Stimulated activated CD8-positive, alpha-beta memory T cell treated with anti-CD3 and anti-CD28 coated beads, Interleukin-15, amount 100 ng/mL, for 24 hours (primary cell): ENCODE results near the gene B3GLCT.
"Not testable (repeated sequence)": the region's sequence is repeated elsewhere in the genome, so short reads cannot be mapped to it uniquely, and the experiment has no call there.

Source experiments
- DNase-seq: peaks from one replicate; pipeline ENCODE4 v3.0.0-alpha.2; 2020; ENCODE audit warnings: low read depth

Gene B3GLCT

DNA sequence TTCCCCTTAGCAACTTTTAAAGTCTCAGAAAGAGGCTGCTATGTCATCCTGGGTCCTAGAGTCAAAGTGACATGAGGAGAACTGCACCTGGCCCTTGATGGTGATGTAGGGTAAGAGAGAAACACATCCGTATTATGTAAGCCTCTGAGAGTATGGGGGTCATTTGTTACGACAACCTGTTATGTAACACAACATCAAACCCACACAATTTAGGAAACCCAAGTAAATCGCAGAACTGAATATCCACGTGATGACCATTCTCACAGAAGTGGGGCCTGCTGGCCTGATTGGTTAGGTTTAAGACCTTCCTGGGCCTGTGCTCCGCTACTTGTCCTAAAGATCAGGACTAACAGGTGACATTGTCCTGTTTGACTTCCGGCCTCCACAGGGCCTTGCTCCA is 15.3 kb upstream of the B3GLCT start:
- DNase-seq, result no peak

GRCh38 chr13:31184981-31185645 is 14.7 kb upstream of the B3GLCT start:
- no peak for DNase-seq

- no peak for DNase-seq
Measured at GRCh38 chr13:31191748-31192147, 8.0 kb upstream of the B3GLCT start.

DNA sequence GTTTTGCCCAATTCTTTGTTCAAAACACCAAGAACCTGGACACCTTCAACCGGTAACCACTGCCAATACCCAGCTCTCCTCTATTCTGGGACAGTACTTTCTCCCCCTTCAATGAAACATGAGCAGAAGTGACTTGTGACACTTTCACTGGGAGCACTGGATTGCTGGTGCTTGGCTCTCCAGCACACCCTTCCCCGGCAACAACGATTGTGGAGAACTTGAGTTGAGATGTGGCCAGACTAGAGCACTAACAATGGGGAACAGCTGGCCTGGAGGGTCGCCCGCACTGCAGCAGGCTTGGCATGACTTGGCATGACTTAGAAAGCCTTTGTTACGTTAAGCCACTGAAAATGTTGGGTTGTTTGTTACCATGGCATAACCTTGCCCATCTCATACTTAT is 7.5 kb upstream of the B3GLCT start:
- no peak for DNase-seq

DNA sequence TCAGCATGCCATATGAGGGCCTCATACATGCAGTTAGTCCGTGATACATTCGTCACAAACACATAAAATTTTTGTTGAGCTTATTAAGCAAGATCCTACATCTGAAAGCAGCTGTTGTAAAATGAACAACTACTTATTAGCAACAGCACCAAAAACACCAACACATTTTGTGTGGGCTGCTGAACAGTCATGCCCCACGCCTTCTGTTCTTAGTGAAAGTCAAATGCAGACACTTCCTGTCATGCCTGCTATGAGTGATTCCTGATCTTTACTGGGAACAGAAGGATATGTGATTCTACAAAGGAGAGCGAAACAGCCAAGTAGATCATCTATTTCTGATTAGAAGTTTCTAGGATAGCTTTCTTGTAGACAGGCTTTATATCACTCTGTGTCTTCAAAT is 4.2 kb upstream of the B3GLCT start:
- no peak for DNase-seq

DNA sequence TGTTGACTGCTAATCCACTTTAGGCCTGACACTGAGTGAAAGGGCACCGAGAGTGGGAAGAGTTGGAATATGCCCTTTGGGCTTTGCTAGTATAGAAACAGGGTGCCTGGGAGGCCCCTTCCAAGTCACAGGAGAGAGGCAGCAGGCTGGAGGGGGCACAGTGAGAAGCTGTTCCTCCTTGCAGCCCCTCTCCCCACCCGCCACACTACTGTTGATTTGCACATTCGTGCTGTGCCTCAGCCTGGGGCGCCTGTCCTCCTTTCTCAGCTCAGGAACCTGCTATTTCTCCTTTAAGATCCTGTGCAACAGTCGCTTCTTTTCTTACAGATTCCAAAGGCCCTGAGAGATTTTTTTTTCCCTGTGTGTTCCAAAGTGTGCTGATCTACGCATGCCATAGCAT is 2.8 kb upstream of the B3GLCT start:
- no peak for DNase-seq

- no peak for DNase-seq
Measured at GRCh38 chr13:31198519-31198918, 1.3 kb upstream of the B3GLCT start.

DNA sequence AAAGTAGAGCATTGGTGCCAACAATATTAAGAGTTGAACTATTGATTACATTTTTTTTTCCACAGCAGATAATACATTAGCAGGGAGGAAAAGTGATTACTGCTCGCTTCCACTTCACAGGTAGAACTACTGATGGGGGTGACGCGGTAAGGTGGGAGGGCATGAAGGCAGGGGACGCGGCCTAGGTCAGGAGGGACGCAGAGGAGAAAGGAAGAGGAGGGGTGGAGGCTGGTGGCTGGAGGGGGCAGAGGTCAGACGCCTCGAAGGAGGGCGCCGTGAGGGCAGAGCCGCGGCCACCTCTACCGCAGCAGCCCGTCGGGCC is 287 bp upstream of the B3GLCT start:
- no peak for DNase-seq

GRCh38 chr13:31200637-31200971 is 829 bp downstream of the B3GLCT start:
- DNase-seq, result peak; percentile 23

- DNase-seq, result no peak
Measured at GRCh38 chr13:31201341-31202031, 1.7 kb downstream of the B3GLCT start.

DNA sequence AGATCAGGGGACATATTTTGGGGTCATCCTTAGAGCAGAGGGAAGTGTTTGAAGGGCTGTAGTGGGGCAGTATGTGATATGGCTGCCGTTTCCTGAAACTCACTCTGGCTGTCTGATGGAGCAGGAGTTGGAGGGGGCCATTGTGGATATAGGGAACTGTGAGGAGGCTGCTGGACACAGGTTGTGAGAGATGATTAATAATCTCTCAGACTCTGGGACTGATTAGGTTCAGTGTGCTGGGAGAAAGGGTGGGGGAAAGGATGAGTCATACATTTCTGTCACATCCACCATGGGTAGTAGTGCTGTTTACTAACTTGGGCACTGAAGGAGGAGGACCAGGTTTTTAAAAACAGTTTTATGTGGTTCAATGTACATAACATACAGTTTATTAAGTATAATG is 4.8 kb downstream of the B3GLCT start:
- no peak for DNase-seq

GRCh38 chr13:31207661-31208552 is 8.1 kb downstream of the B3GLCT start:
- DNase-seq, result no peak

- DNase-seq, result no peak
Measured at GRCh38 chr13:31208559-31209122, 8.9 kb downstream of the B3GLCT start.

DNA sequence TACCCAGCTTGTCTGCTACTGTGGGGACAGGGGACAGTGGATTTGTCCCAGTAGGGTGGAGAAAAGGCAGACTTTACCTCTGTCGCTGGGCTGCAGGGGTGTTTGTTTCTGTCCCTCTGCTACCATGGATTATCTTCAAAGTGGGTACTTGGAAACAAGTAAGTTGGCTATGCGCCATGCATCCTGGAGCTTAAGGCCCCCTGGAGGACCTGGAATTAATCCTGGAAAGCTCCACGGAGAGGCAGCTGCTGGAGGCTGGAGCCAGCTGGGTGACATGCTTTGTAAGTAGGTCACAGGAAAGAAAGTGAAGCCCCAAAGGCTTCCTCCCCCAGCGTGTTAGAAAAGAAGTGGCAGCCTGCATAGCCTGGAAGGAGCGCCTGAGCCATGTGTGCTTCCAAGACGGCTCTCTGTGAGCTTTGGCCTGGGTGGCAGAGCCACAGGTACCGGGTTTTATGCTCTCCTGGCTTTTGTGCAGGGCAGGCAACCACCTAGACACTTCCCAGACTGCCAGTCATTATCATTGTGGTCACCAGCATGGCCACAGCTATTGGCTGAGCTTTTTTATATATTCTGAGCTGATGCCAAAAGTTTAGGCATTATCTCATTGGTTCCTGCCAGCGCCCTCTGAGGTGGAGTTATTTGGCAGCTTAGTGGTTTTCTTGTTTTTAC is 9.5 kb downstream of the B3GLCT start:
- no peak for DNase-seq

GRCh38 chr13:31209841-31210210 is 10.1 kb downstream of the B3GLCT start:
- DNase-seq, result no peak

DNA sequence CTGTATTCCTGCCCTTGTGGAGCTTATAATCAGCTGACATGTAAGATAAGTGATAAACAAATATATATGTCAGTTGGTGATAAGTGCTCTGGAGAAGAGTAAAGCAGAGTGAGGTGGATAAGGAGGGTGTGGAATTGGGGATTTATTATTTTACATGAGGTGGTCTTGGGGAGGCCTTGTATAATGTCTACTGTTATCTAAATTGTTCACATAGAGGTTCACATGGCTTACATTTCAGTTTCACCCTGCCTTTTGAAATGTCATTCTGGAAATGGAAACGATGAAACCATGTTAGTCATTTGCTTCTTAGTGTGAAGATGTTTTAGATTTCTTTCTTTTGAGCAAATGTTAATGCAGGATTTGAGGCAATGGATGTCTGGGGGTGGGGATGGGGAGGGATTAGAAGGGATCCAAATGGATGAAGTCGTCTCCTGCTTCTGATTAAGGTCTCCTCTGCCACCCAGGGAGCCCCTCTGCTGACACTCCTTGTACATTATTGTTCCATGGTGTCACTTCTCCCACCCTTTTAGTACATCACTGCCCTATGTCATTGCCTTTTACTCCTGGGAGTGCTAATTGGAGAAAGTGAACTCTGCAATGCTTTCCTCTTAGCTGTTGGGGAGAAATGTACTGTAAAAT is 14.0 kb downstream of the B3GLCT start:
- no peak for DNase-seq

GRCh38 chr13:31214435-31214834 is 14.7 kb downstream of the B3GLCT start:
- DNase-seq, result no peak

DNA sequence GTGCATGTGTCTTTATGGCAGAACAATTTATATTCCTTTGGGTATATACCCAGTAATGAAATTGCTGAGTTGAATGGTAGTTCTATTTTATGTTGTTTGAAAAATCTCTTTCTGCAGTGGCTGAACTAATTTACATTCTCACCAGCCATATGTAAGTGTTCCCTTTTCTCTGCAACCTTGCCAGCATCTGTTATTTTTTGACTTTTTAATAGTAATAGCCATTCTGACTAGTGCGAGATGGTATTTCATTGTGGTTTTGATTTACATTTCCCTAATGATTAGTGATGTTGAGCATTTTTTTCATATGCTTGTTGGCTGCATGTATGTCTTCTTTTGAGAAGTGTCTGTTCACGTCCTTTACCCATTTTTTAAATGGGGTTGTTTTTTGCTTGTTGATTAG is 17.1 kb downstream of the B3GLCT start:
- not testable (repeated sequence) for DNase-seq

DNA sequence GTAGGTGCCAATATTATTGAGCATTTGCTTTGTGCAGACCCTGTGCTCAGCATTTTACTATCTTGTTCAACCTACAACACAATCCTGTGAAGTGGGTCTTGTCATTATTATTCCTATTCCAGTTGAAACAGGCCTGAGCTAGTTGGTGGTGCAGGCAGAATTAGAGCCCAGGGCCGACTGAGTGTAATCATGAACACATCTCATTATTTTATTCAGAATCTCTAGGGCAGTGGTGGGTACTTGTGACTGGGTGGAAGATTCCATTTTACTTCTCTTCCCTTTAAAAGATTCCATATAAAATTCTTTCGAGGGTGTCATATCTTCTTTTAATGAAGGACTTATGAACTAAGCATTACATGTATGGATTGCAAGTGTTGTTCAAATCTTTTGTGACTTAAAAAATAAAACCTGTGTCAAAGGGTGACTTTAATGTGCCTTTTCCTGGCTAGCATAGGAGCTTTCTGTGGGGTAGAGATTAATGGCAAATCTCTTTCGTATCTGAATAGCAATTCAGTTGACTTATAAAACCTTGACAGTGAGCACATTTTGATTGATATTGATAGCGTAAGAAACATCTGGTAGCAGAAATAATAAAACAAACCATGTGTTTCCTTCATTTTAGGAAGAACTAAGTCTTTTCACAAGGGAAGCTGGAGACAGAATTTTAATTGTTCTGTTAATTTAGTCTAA is 20.3 kb downstream of the B3GLCT start:
- no peak for DNase-seq

GRCh38 chr13:31221057-31221456 is 21.3 kb downstream of the B3GLCT start:
- no peak for DNase-seq

DNA sequence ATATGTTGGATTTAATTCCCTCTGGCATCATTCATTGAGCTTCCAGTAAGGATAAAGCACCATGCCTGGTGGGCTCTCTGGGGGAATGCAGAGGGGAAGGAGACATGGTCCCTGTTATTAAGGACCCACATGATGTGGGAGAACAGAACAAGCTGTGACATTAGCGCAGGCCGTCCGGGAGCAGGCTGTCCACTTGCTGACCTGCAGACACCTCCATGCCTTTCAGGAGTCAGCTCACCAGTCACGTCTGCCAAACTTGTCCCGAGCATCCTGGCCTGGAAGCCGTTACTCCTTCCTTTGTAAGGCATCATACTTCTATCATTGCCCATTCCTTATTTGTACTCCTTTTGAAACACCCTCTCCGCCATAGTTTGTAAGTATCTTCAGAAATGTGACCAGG is 23.4 kb downstream of the B3GLCT start:
- no peak for DNase-seq
